ENCODE data around the gene EXOSC1.
A peak's percentile ranks its signal among the peaks of the same experiment; 100 is the strongest.

The EXOSC1 gene

GRCh38 chr10:97442277-97442676, 3.5 kb downstream of the EXOSC1 start:
- Histone ChIP-seq H3K36me3 (ENCODE audit: insufficient read depth) (no peaks in the 10 kb centered on the region; the same call in 1 of the 2 replicates), H4K20me1 (ENCODE audit: insufficient read depth) (no peaks in the 10 kb centered on the region), H3K4me3 (IDR thresholded peaks at IDR 0.05; ENCODE audit: insufficient read depth, low read depth, low read length) (no peak overlapping the region)

GRCh38 chr10:97435211-97435610, 10.6 kb downstream of the EXOSC1 start:
- Histone ChIP-seq H3K27ac (no peak overlapping the region), H3K4me2 (no peak overlapping the region), H2AFZ (ENCODE audit: low read depth) (no peak overlapping the region), H4K20me1 (ENCODE audit: insufficient read depth) (no peaks in the 10 kb centered on the region), H3K9ac (no peak overlapping the region), H3K4me1 (ENCODE audit: low read depth, poor library complexity, severe bottlenecking) (no peaks in the 10 kb centered on the region), H3K79me2 (ENCODE audit: insufficient read depth, low read depth) (peaks cover 4% of the 10 kb centered on the region; the same call in 1 of the 2 replicates), H3K4me3 (IDR thresholded peaks at IDR 0.05; ENCODE audit: insufficient read depth, low read depth, low read length) (no peak overlapping the region), H3K36me3 (ENCODE audit: insufficient read depth) (peaks cover 14% of the 10 kb centered on the region; the same call in 1 of the 2 replicates), H3K27me3 (ENCODE audit: insufficient read depth, low read depth) (no peaks in the 10 kb centered on the region)
- no peak for TF ChIP-seq CTCF (conservative IDR thresholded peaks at IDR 0.05; ENCODE audit: low read depth, low read length)

More at GRCh38 chr10:97442277-97442676, 3.5 kb downstream of the EXOSC1 start:
- H3K27ac ChIP-seq, result no peak overlapping the region
- H3K9ac ChIP-seq, result no peak overlapping the region
- no peaks in the 10 kb centered on the region for H3K27me3 ChIP-seq (ENCODE audit: insufficient read depth, low read depth)
- no peak overlapping the region for H3K4me2 ChIP-seq
- TF ChIP-seq CTCF (conservative IDR thresholded peaks at IDR 0.05; ENCODE audit: low read depth, low read length), result no peak
- H3K4me1 ChIP-seq (ENCODE audit: low read depth, poor library complexity, severe bottlenecking), result peaks cover 29% of the 10 kb centered on the region
- peaks cover 15% of the 10 kb centered on the region for H3K79me2 ChIP-seq (ENCODE audit: insufficient read depth, low read depth)
- no peak overlapping the region for H2AFZ ChIP-seq (ENCODE audit: low read depth)

GRCh38 chr10:97434557-97434956, 11.2 kb downstream of the EXOSC1 start:
- no peak overlapping the region for H2AFZ ChIP-seq (ENCODE audit: low read depth)
- H4K20me1 ChIP-seq (ENCODE audit: insufficient read depth), result 0 out of 2 replicates have a peak, but pooled peaks cover 3% of the 10 kb centered on the region
- H3K9ac ChIP-seq, result no peak overlapping the region
- no peaks in the 10 kb centered on the region for H3K27me3 ChIP-seq (ENCODE audit: insufficient read depth, low read depth)
- H3K36me3 ChIP-seq (ENCODE audit: insufficient read depth), result peaks cover 14% of the 10 kb centered on the region; the same call in 1 of the 2 replicates
- H3K4me2 ChIP-seq, result no peak overlapping the region
- no peaks in the 10 kb centered on the region for H3K4me1 ChIP-seq (ENCODE audit: low read depth, poor library complexity, severe bottlenecking)
- no peak for TF ChIP-seq CTCF (conservative IDR thresholded peaks at IDR 0.05; ENCODE audit: low read depth, low read length)
- H3K79me2 ChIP-seq (ENCODE audit: insufficient read depth, low read depth), result peaks cover 10% of the 10 kb centered on the region; the same call in 1 of the 2 replicates
- H3K27ac ChIP-seq, result peak overlapping the region; percentile 16; the same call in 1 of the 2 replicates
- H3K4me3 ChIP-seq (IDR thresholded peaks at IDR 0.05; ENCODE audit: insufficient read depth, low read depth, low read length), result no peak overlapping the region

GRCh38 chr10:97434055-97434454, 11.8 kb downstream of the EXOSC1 start:
- no peak for TF ChIP-seq CTCF (conservative IDR thresholded peaks at IDR 0.05; ENCODE audit: low read depth, low read length)
- peaks cover 14% of the 10 kb centered on the region; the same call in 1 of the 2 replicates for H3K36me3 ChIP-seq (ENCODE audit: insufficient read depth)
- H3K27me3 ChIP-seq (ENCODE audit: insufficient read depth, low read depth), result no peaks in the 10 kb centered on the region
- peaks cover 15% of the 10 kb centered on the region for H3K79me2 ChIP-seq (ENCODE audit: insufficient read depth, low read depth)
- no peak overlapping the region for H3K4me2 ChIP-seq
- peak overlapping the region; percentile 16; the same call in 1 of the 2 replicates for H3K27ac ChIP-seq
- no peak overlapping the region for H2AFZ ChIP-seq (ENCODE audit: low read depth)
- H3K4me3 ChIP-seq (IDR thresholded peaks at IDR 0.05; ENCODE audit: insufficient read depth, low read depth, low read length), result no peak overlapping the region
- H3K4me1 ChIP-seq (ENCODE audit: low read depth, poor library complexity, severe bottlenecking), result no peaks in the 10 kb centered on the region
- 0 out of 2 replicates have a peak, but pooled peaks cover 6% of the 10 kb centered on the region for H4K20me1 ChIP-seq (ENCODE audit: insufficient read depth)
- H3K9ac ChIP-seq, result no peak overlapping the region
